AG04449 (cell line): Measurements from ENCODE around the gene PYGB.

ENCODE experiments used
- CTCF ChIA-PET: fragments of 350-600 bp; formaldehyde crosslinking; extraction: SDS; loops from one replicate; lab custom pipeline; 2021; ENCODE audit warnings: antibody characterized with exemption; lab: Yijun Ruan, JAX
- POLR2A ChIA-PET: fragments of 400-600, 350-600 bp; formaldehyde crosslinking; extraction: SDS; loops from one replicate; lab custom pipeline; 2020; ENCODE audit warnings: antibody characterized with exemption, inconsistent platforms; lab: Yijun Ruan, JAX
- DNase-seq: peaks from one replicate; pipeline ENCODE4 v3.0.0-alpha.2; 2010; ENCODE audit warnings: low read depth, low spot score
- H3K4me3 ChIP-seq: 2 replicates; pipeline ENCODE4 v1.5.1; 2011; ENCODE audit warnings: low read depth, mild to moderate bottlenecking, control low read depth, low read length
- CTCF ChIP-seq: IDR thresholded peaks from one replicate; pipeline ENCODE4 v1.5.1; 2011; ENCODE audit warnings: mild to moderate bottlenecking, moderate library complexity, low read length, control low read depth, inconsistent platforms; ENCODE audit not compliant: insufficient read depth; ENCODE audit errors: missing control alignments

The PYGB gene

GRCh38 chr20:25319241-25320034 lies 71.6 kb downstream of the PYGB start:
- no peak for TF ChIP-seq CTCF
- no peak for DNase-seq
- ChIA-PET CTCF (interaction anchor here (1.4 kb wide), 1 partner anchor 9 kb away, joined by 3 read pairs; no protein-coding TSS in a partner anchor), POLR2A (interaction anchor here (0.9 to 1.2 kb wide), 2 partner anchors 10 to 46 kb away, joined by 3 to 4 read pairs; no protein-coding TSS in a partner anchor)
- no peak overlapping the region for H3K4me3 ChIP-seq

GRCh38 chr20:25320035-25320800 lies 72.3 kb downstream of the PYGB start:
- ChIA-PET CTCF (interaction anchor here (1.1 to 1.4 kb wide), 2 partner anchors 9 to 79 kb away, joined by 3 to 4 read pairs; no protein-coding TSS in a partner anchor), POLR2A (interaction anchor here (0.9 kb wide), 1 partner anchor 47 kb away, joined by 3 read pairs; no protein-coding TSS in a partner anchor)

DNA sequence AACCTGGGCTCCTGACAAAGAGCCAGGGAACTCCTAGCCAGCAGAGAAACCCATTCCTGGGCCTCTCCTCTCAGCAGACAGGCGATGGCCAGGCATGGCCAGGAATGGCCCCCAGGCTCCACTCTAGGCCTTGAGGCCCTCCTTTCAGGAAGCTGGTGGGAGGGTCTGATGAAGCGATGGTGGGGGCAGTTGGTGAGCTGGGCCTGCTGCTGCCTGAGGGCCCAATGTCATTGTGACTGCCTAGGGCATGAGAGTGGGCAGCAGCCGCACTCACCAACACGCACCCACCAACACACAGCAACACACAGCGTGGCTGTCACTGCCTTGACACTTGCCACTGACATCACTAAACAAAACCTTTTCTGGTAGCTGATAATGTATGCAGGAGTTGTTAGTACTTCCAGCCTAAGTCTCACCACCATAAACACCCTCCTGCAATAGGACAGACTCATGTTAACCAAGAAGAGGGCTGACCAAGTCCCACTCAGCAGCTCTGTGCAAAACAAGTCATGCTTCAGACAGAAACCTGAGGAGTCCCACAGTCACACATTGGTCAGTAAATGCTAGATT lies 73.5 kb downstream of the PYGB start:
- H3K4me3 ChIP-seq = no peak overlapping the region
- no peak for DNase-seq
- POLR2A ChIA-PET = no interaction called here
- CTCF ChIA-PET = interaction anchor here (0.8 to 1.2 kb wide), 4 partner anchors 10 to 78 kb away, joined by 3 to 4 read pairs (median 3); no protein-coding TSS in a partner anchor
- TF ChIP-seq CTCF = no peak

More at GRCh38 chr20:25320035-25320800, 72.3 kb downstream of the PYGB start:
- no peak for DNase-seq
- no peak for TF ChIP-seq CTCF
- no peak overlapping the region for H3K4me3 ChIP-seq

DNA sequence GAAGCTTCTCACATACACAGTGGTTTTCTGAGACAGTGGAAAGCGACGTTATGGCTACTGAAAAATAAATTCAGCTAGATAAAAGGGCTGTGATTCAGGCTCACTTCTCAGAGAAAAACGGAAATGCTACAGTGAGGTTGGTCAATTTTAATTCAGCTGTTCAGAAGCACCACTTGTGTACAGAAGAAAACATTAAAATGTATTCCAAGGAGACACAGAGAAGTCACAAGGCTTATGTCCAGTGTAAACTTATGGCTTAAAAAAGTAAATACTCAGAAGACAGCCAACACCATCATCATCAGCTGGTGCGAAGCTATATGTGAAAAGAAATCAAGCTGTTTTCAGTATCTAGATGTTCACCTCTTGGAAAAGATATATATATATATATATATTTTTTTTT lies 74.1 kb downstream of the PYGB start:
- ChIA-PET POLR2A (interaction anchor here (0.7 kb wide), 1 partner anchor 43 kb away, joined by 3 read pairs; no protein-coding TSS in a partner anchor), CTCF (interaction anchor here (0.8 to 1.2 kb wide), 2 partner anchors 12 to 73 kb away, joined by 3 read pairs; no protein-coding TSS in a partner anchor)
- no peak for DNase-seq

DNA sequence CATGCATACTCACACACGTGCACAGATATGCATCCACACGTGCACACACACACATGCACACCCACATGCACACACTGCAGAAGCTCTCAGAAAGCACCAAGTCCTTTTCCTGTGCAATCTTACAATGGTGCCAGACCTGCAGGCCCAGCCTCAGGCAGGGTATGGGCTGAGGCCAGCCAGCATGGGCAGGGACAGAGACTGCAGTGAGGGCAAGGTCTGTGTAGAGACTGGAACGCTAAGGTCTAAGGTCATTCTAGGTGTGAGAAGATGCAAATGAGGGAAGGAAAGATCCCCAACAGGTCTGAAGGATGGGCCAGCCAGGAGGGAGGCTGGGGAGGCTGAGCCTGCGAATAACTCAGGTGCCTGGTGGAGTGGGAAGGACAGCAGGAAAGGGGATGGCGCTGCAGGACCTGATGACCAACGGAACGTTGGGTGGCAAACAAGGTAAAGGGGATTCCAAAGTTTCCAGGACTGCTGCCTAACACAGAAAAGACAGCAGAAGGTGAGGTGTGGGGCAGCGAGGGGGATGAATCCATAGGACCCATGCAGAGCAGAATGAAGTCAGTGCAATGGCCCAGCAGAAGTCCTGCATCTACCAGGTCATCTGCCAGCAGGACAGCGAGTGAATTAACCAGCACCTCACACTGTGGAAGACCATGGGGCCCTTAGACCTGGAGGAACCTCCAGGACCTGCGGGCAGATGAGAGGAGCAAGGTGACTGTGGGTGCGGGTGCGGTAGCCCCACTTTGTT lies 75.8 kb downstream of the PYGB start:
- POLR2A ChIA-PET = no interaction called here
- CTCF ChIA-PET = interaction anchor here (1.1 kb wide), 1 partner anchor 9 kb away, joined by 3 read pairs; no protein-coding TSS in a partner anchor
- no peak for DNase-seq
- TF ChIP-seq CTCF = no peak
- no peak overlapping the region for H3K4me3 ChIP-seq

More for the DNA sequence above, 74.1 kb downstream of the PYGB start:
- no peak overlapping the region for H3K4me3 ChIP-seq
- no peak for TF ChIP-seq CTCF
